Measurements from ENCODE around the gene CDK6. TPM values are rescaled to one million over a fixed set of nuclear protein-coding genes. Genes with fewer than 3 reads are reported as not detected.

CDK6 gene
- total and polyA plus RNA-seq, 10 of the 15 experiments (the other 5 are each of a cell fraction or from before 2014, with no cell fraction given): 8.0 to 118 (median 45.8) TPM

GRCh38 chr7:92832534-92833023 is 3.8 kb downstream of the CDK6 start (continued):
- TF ChIP-seq CUX1 (IDR thresholded peaks at IDR 0.05; ENCODE audit: insufficient replicate concordance, low read depth, low read length) (no peak), GABPA (IDR thresholded peaks at IDR 0.05; ENCODE audit: low read depth) (no peak), CTCF (IDR thresholded peaks at IDR 0.05 in 2 of 3, conservative IDR thresholded peaks at IDR 0.05 in 1 of 3; ENCODE audit: control insufficient read depth in 2 of 3, extremely low read depth in 1 of 3, insufficient read depth in 1 of 3, low read depth in 3 of 3, low read length in 3 of 3) (no peak), JUND (IDR thresholded peaks at IDR 0.05; ENCODE audit: low read depth, low read length) (no peak), SMAD1 (IDR thresholded peaks at IDR 0.05; ENCODE audit: low read depth, partially characterized antibody) (no peak), BHLHE40 (IDR thresholded peaks at IDR 0.05; ENCODE audit: borderline replicate concordance in 1 of 2, low read depth in 2 of 2, low read length in 1 of 2) (no peak), BCL11A (IDR thresholded peaks at IDR 0.05; ENCODE audit: low read depth, low read length) (no peak), SMC3 (IDR thresholded peaks at IDR 0.05; ENCODE audit: borderline replicate concordance, low read length) (no peak), RELB (IDR thresholded peaks at IDR 0.05; ENCODE audit: low read depth) (peak; percentile 19; the same call in 1 of the 2 replicates)

Measured in GM12878 (cell line).